Inferior parietal cortex (tissue), 1 donor: Measurements from ENCODE around the gene TOX2.

Source experiments
- DNase-seq: peaks from one replicate; pipeline ENCODE4 v3.0.0-alpha.2; 2016; ENCODE audit errors: extremely low spot score

TOX2 gene

DNA sequence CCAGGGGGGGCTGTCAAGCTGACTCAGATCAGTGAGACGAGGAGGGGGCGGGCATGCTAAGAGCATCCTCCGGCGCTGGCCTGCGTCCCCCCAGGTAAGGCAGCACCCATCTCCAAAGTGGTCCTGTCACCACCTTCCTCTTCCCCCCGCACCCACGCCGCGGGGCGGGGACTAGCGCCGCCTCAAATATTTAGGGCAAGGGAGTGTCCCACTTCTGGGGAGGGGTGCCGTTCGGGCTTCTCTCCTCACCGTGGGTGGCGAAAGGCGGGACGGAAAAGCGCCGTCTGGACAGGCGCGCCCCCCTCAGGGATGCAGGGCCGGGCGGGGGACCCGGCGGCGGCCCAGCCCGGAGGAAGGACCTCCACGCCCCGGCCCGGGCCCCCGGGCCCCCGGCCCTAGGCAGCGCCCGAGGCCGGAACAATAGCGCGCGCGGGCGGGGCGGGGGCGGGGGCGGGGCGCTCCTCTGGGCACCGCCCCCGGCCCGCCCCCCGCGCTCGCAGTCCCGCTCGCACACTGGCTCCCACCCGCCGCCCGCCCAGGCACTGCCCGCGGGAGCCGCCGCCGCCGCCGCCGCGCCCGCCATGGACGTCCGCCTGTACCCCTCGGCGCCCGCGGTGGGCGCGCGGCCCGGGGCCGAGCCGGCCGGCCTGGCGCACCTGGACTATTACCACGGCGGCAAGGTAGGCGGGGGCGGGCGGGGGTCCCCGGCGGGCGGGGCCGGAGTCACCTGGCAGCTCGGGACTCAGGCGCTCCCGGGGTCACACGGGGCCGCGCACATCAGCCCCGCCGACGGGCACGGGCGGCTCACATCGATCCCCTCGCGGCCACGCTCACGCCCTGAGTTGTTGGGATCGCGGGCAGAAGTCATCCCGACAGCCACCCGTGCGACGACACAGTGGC lies at the start of gene TOX2:
Gene TOX2 (plus strand): TSS at position 542 of the 900 bp plus-strand sequence. CDS start 40 bp downstream, at position 582.
- DNase-seq, result no peak

DNA sequence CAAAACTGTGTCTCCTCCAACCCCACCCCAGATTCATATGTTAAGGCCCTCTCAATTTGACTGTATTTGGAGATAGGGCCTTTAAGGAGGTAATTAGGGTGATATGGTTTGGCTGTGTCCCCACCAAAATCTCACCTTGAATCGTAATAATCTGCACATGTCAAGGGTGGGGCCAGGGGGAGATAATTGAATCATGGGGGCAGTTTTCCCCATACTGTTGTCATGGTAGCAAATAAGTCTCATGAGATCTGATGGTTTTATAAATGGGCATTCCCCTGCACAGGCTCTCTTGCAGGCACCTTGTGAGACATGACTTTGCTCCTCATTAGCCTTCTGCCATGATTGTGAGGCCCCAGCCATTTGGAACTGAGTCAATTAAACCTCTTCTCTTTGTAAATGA lies 46.6 kb upstream of the TOX2 start:
- no peak for DNase-seq

DNA sequence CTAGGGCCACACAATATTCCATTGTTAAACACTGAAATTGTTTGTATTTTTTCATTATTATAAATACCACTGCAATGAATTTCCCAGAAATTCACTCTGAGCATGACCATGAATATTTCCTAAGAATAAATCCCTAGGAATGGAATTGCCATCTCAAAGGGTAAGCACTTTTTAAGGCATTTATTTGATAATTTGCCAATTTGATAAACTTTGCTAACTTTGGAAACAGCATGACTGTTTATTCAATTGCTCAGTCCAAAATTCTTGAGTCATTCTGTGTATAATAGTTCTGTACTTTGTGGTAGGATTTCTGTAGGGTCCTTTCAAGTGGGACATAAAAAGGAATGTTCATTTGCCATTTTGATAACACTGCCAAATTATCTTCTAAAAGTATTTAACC lies 44.2 kb upstream of the TOX2 start:
- no peak for DNase-seq

DNA sequence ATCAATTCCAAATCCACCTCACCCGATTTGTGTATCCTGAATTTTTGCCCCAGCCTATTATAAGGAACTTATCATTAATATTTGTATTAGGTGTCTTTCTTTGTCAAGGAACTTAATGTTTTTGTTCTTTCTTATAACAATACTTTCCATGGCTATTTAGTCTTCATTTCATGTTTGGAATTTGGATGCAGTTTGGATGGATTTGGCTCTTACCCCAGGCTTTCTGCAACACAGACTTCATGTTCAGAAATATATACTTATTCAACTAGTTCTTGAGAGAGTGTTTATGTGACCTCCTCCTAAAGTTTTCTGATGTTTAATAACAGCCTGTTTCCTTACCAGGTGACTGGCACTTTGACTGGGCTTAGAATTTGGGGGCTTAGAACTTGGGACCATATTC lies 35.9 kb upstream of the TOX2 start:
- DNase-seq, result no peak

DNA sequence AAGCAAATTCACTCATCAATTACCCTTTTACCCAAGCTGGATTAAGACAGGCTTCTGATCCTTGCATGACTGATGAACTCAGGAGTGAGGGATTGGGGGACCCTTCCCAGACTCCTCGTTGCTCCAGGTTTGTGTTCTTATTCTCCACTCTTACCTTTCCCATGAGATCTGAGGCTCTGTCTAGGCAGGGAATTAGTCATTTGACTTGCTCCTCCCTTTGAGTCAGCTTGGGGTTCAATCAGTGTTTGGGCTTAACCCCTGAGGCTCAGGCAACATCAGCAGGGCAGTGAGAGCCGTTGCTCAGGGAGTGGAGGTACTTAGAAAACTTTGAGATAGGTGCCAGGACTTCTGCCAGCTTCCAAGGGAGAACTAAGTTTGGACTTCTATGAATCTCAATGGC lies 20.7 kb upstream of the TOX2 start:
- no peak for DNase-seq

DNA sequence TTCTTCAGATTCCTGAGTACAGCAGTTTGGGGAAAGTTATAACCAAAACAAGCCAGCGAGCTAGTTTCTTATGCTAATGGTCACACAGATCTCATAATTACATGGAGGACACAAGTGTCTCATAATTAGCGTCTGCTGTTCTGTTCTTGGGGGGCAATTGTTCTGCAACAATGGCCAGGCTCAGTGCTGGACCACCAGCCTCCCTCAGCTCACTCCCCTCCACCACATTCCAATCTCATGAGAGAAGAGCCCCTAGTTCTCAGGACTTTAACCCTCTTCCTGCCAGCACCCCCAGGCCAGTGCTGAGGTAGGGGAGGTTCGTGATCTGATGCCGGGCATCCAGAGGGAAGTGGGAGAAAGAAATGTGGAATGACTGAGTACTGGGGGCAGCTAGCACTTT lies 20.2 kb upstream of the TOX2 start:
- DNase-seq, result no peak

DNA sequence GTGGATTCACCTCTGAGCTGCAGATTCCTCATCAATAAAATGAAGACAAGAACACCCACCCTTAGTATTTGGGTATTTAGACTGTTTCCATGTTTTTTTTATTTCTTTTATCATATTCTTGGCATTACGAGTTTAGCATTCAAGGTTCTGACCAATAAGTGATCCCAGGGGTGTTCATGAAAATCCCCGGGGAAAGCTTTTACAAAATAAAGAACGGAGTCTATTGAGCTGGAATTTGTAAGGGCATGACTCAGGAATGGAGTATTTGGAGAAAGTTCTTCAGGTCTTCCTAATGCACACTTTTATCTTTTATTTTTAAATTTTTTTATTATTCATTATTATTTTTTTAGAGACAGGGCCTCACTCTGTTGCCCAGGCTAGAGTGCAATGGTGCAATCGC lies 19.4 kb upstream of the TOX2 start:
- DNase-seq, result no peak

GRCh38 chr20:43899274-43900120 lies 15.2 kb upstream of the TOX2 start:
- no peak for DNase-seq

GRCh38 chr20:43900121-43900466 lies 14.6 kb upstream of the TOX2 start:
- DNase-seq, result no peak

DNA sequence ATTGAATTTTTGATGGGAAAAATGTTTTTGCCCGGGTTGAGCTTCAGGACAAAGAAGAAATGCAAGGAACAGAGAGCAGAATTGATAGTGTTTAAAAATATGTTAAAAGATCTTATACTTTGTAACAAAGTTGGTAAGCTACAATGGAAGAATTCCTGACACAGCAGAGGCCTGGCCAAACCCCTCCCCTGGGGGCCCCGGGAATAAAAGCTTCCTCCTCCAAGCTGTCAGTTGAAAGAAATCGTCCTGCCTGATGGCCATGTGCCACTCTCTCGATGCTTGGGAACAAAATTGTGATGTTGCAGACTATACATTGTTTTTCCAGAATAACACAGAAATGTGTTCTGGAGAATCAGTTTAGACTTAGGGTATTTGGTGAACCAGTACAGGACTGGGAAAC lies 14.2 kb upstream of the TOX2 start:
- no peak for DNase-seq

- no peak for DNase-seq
These were observed 13.4 kb upstream of the TOX2 start for GRCh38 chr20:43901296-43901695.

DNA sequence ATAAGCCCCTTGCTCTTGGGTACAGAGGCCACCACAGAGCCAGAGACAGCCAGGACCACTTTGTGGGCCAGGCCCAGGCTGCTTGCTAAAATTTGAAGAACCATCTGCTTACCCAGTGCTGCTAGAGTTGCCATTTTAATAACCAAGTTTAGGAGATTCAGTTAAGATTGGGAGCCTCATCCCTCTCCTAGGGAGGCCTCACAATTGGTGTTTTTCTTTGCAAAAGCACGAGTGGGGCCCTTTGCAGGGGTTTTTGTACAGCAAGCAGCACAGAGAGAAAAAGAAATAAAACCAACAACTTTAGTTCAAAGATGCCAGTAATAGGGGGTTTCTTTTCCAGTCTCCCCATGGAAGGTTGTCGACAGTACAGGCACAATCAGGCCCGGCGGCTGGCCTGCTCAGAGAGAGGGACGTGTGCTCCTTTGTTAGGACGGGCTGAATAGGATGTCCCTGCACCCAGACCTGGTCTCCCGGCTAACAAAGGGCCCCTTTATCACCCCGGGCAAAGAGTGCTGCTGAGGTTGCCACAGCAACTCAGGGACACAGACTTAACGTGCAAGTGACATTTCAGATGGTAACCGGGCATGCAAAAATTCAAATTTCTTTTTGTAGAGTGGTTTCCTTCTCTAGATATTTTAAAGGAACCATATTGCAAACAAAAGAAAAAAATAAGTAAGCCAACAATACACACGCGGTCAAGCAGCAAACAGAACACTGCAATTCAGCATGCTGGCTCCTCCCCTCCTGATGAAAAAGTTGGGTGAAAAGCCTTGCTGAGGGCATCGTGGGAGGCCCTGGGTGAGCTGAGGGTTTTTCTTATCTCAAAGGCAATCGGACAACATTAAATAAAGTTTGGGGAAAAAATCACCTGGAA lies 10.5 kb upstream of the TOX2 start:
- DNase-seq, result no peak

GRCh38 chr20:43904827-43905177 lies 9.8 kb upstream of the TOX2 start:
- DNase-seq, result no peak

GRCh38 chr20:43906505-43907034 lies 8.1 kb upstream of the TOX2 start:
- DNase-seq, result no peak

GRCh38 chr20:43909211-43909610 lies 5.4 kb upstream of the TOX2 start:
- no peak for DNase-seq

DNA sequence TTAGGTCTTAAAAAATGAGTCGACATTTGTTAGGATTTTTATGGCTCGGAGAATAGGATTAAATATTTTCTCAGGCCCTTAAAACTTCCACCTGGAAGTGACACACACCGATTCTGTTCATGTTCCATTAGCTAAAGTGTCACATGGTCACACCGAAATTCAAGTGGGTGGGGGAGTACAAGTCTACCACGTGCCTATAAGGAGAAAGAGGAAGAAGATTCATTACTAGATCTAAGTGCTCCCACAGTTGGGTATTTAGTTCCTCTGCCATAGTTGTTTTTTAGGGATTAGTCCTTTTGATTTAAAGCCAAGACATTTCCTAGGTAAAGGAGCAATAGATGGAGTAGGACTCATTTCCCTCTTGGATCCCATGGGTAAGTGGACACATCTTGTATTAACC lies 4.9 kb upstream of the TOX2 start:
- DNase-seq, result no peak

DNA sequence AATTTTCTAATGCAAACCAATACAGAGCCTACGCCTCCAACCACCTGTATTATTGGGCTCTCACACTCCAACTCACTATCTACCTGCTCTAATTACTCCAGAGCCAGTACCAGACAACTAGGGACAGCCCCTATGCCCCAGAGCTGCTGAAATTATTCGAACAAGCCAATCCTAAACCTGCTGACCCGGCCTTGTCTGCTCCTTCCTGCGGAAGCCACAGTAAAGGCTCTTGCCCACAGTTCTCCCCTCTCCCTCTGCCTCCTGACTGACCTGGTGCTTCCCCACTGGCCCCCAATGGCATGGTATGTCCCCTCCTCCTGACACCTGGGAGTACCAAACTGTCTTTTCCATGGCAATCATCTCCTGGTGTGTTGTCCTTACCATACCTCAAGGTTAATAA lies 4.1 kb upstream of the TOX2 start:
- DNase-seq, result no peak

DNA sequence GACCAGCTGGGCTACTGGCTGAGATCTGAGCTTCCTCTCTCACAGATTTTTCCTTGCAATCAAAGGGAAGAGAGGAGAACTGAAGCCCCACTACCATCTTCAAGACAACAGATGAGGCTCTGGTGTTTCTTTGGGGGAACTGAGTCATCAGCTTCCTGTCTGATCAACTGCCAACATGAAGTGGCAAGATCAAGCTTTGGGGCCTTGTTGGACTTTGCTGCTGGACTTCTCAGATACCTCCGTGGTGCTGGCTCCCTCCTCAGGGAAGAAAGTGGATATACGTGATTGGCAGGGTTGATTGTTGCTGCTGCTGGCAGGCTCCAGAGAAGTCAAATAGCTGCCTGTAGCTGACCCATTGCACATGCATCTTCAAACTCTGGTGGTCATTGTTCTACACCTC lies 3.6 kb upstream of the TOX2 start:
- DNase-seq, result no peak

DNA sequence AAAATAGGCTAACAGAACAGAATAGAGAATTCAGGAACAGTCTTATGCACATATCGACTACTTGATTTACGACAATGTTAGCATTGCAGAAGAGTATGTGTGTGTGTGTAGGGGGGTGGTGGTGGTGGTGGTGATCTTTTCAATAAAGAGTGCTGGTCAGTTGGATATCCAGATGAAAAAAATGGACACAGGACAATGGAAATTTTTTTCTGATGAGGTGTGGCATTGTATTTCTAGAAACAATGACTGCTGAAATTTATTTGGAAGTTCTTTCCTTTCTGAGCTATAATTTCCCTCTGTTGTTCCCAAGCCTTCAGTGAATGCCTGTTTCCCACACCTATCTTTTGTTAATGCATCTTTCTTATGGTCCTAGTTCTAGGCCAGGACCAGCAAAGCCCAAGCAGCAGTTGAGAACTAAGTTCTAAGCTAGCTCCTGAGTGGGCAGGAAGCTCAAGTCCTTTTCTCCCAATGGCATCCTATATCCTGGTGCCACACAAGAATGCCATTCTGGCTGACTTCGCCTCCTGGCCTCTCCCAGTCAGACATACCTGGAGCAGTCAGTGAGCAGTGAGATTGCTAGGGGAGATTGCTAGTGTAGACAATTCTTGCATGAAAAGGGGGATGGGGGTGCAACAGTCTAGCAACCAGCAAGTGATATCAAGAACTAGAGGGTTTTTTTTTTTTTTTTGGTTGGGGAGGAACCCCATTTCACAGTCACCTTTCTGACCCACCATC lies 1.2 kb upstream of the TOX2 start:
- DNase-seq, result no peak

DNA sequence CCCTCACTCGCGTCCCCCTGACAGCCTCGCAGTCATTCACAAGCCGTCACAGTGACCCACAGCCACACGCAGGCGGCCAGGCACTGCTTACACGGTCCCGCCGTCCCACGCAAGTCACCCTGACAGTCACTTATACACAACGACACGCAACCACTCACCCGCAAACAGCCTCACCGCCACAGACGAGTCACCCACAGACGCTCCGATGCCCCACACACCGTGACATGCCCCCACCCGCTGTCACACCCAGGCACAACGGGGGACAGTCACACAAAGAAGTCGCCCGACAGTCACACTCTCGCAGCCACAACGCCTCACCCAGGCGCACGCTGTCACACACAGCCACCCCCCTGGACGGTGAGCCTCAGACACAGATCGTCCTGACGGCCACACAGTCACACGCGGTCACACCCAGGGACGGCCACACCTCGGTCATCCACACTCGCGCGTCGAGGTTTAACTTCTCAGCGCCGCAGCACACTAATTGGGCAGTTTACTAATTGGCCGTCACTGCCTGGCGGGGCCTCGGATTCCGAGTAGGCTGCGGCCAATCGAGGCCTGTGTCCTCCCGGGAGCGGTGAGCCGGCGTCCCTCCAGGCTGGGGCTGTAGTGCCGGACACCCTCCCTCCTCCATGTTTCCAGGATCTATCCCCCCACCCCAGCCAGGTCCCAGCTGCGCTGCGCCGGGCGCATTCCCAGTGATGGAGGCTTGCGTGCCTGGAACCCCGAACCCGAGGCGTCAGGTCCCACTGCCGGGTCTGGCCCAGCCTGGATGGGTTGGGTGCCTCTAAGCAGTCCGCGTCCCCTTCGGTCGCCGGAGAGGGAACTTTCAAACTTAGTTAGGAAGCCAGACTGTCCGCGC lies 790 bp downstream of the TOX2 start:
- no peak for DNase-seq
